Measurements from ENCODE around the gene PPEF2. TPM values are rescaled to one million over a fixed set of nuclear protein-coding genes. Genes with fewer than 3 reads are reported as not detected.

PPEF2 gene
- total RNA-seq, 4 donors from 2014 or later: 0.32 TPM; not detected in 3

DNA sequence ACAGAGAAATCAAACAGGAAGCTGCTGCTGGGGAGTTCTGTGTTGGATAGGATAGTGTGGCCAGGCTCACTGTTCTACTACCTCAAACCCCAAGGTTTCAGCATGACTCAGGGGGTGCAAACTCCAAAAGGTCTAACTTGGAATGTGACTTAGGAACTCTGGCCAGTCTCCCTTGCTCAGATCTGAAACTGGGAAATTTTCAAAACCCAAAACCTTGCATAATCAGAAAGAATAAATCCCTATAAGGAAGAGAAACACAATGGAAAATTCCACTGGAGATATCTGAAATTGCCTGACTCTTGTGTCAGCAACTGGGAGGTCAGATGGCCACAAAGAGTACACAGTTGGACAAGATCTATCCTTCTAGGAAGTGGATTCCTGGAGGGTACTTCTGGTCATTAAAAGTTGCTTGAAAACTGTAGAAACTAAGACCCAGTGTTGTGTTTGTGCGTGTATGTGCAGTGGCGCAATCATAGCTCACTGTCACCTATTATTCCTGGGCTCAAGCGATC, 58.0 kb downstream of the PPEF2 start:
- DNase-seq: no peak
- no peak overlapping the region for H3K4me3 ChIP-seq
- no peak for TF ChIP-seq POLR2AphosphoS5 (IDR thresholded peaks at IDR 0.05)
- no peak for TF ChIP-seq EP300 (IDR thresholded peaks at IDR 0.05; ENCODE audit: low read depth)
- TF ChIP-seq CTCF (IDR thresholded peaks at IDR 0.05): no peak
- no peaks in the 10 kb centered on the region for H3K9me3 ChIP-seq
- peaks cover 0 to 14% (median 7%) of the 10 kb centered on the region in 4 donors for H3K4me1 ChIP-seq
- H3K27me3 ChIP-seq: no peaks in the 10 kb centered on the region
- in situ Hi-C loops (cut with MboI; ENCODE audit: low pct_ligation_motif_present in 1 of 4, low pct_unique_long_range_greater_than_20kb in 1 of 4, low sequenced_read_pairs in 3 of 4) (no loop called here), intact Hi-C loops (cut with DNase I; ENCODE audit: low total_unique reads) (no loop called here)
- peak overlapping the region in 2 of 4 donors; percentile 17 to 30 for H3K27ac ChIP-seq
- no peaks in the 10 kb centered on the region for H3K36me3 ChIP-seq
- WGBS, 2 donors (ENCODE audit: low coverage in 1 of 2): 79 to 100% methylated on average over 2 to 3 of the region's 3 CpGs

- TF ChIP-seq POLR2A (IDR thresholded peaks at IDR 0.05): no peak
- TF ChIP-seq EP300 (IDR thresholded peaks at IDR 0.05; ENCODE audit: low read depth): no peak
- TF ChIP-seq CTCF (IDR thresholded peaks at IDR 0.05): no peak
- no peak for TF ChIP-seq POLR2AphosphoS5 (IDR thresholded peaks at IDR 0.05)
- 95 to 98% methylated on average over 3 to 4 of the region's 4 CpGs for WGBS, 2 donors (ENCODE audit: low coverage in 1 of 2)
Observed at GRCh38 chr4:75843596-75843995, 58.7 kb downstream of the PPEF2 start.

DNA sequence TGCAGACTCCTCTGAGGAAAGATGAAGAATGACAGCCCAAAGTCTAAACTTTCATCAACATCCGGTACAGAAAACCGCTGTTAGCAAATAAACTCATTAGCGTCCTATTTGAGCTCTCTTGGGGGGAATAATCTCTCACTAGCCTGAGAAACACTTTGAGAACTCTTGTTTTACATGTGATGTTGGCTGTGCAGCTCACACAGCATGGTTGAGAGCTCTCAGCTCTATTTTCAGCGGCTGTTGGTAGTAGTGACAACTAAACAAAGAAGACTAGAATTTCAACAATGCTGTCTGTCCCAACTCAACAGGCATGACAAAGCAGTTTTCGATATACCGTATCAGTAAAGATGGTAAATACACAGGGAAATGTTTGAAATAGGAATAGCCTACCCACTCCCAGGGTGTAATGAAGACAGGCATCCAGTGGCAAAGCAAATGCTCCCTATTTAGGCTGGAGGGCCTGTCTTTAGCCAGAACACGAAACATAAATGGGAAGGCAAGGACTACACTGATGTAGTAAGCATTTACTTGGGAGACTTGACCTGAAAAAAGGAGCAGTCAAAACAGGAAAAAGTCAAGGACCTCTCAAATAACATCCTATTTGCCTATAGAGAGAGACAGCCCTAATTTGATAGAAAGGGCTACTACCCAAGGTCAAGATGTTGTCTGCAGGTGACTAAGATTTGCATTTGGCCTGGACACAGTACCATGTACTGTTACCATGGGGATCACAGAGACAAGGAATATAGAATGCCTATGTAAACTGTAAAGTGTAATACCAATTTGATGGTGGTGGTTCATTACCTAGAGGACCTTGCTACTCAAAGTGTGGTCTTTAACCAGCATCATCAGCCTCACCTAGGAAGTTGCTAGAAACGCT, 60.4 kb downstream of the PPEF2 start:
- 82 to 83% methylated on average over 3 to 8 of the region's 8 CpGs for WGBS, 2 donors (ENCODE audit: low coverage in 1 of 2)
- in situ Hi-C loops (cut with MboI; ENCODE audit: low pct_ligation_motif_present in 1 of 4, low pct_unique_long_range_greater_than_20kb in 1 of 4, low sequenced_read_pairs in 3 of 4) (no loop called here), intact Hi-C loops (cut with DNase I; ENCODE audit: low total_unique reads) (no loop called here)
- Histone ChIP-seq H3K36me3 (no peaks in the 10 kb centered on the region), H3K27ac (no peak overlapping the region), H3K4me3 (no peak overlapping the region), H3K9me3 (no peaks in the 10 kb centered on the region), H3K27me3 (no peaks in the 10 kb centered on the region), H3K4me1 (peaks cover 0 to 14% (median 7%) of the 10 kb centered on the region in 4 donors)
- no peak for DNase-seq
- TF ChIP-seq CTCF (IDR thresholded peaks at IDR 0.05): no peak
- TF ChIP-seq EP300 (IDR thresholded peaks at IDR 0.05; ENCODE audit: low read depth): no peak
- no peak for TF ChIP-seq POLR2A (IDR thresholded peaks at IDR 0.05)

More at GRCh38 chr4:75843596-75843995, 58.7 kb downstream of the PPEF2 start:
- in situ Hi-C loops (cut with MboI; ENCODE audit: low pct_ligation_motif_present in 1 of 4, low pct_unique_long_range_greater_than_20kb in 1 of 4, low sequenced_read_pairs in 3 of 4): no loop called here
- no peaks in the 10 kb centered on the region for H3K36me3 ChIP-seq
- H3K4me1 ChIP-seq: peaks cover 0 to 14% (median 7%) of the 10 kb centered on the region in 4 donors
- no peaks in the 10 kb centered on the region for H3K27me3 ChIP-seq
- H3K9me3 ChIP-seq: no peaks in the 10 kb centered on the region
- peak overlapping the region in 2 of 4 donors; percentile 17 to 30 for H3K27ac ChIP-seq
- H3K4me3 ChIP-seq: no peak overlapping the region
- intact Hi-C loops (cut with DNase I; ENCODE audit: low total_unique reads): no loop called here
- DNase-seq: no peak

- H3K36me3 ChIP-seq: no peaks in the 10 kb centered on the region
- H3K27me3 ChIP-seq: no peaks in the 10 kb centered on the region
- DNase-seq: no peak
- 93 to 100% methylated on average over 2 of the region's 2 CpGs for WGBS, 2 donors (ENCODE audit: low coverage in 1 of 2)
- TF ChIP-seq CTCF (IDR thresholded peaks at IDR 0.05) (no peak), POLR2AphosphoS5 (IDR thresholded peaks at IDR 0.05) (no peak), EP300 (IDR thresholded peaks at IDR 0.05; ENCODE audit: low read depth) (no peak), POLR2A (IDR thresholded peaks at IDR 0.05) (no peak)
- peaks cover 0 to 3% of the 10 kb centered on the region in 2 donors for H3K9me3 ChIP-seq
- H3K4me1 ChIP-seq: no peaks in the 10 kb centered on the region
- H3K27ac ChIP-seq: no peak overlapping the region
- in situ Hi-C loops (cut with MboI; ENCODE audit: low pct_ligation_motif_present in 1 of 4, low pct_unique_long_range_greater_than_20kb in 1 of 4, low sequenced_read_pairs in 3 of 4) (no loop called here), intact Hi-C loops (cut with DNase I; ENCODE audit: low total_unique reads) (no loop called here)
- H3K4me3 ChIP-seq: no peak overlapping the region
Observed at GRCh38 chr4:75834772-75835154, 67.5 kb downstream of the PPEF2 start.

Data from transverse colon (tissue), 4 donors.